NCI-H187 treated with DMSO at 0.1 percent for 48 hours (cell line): ENCODE data around the gene OR6N1.

Source experiments
- DNase-seq: peaks from one replicate; lab custom pipeline; 2025; lab: John Stamatoyannopoulos, UW

Gene OR6N1

GRCh38 chr1:158752155-158752712 is 19.8 kb downstream of the OR6N1 start:
- DNase-seq = no peak

GRCh38 chr1:158735848-158736247 is 36.1 kb downstream of the OR6N1 start:
- no peak for DNase-seq

- no peak for DNase-seq
Measured at GRCh38 chr1:158732524-158732923, 39.5 kb downstream of the OR6N1 start.

GRCh38 chr1:158731707-158732106 is 40.3 kb downstream of the OR6N1 start:
- no peak for DNase-seq

GRCh38 chr1:158730453-158730852 is 41.5 kb downstream of the OR6N1 start:
- DNase-seq = no peak

GRCh38 chr1:158728510-158729225 is 43.3 kb downstream of the OR6N1 start:
- no peak for DNase-seq

GRCh38 chr1:158724442-158724841 is 47.6 kb downstream of the OR6N1 start:
- no peak for DNase-seq

- no peak for DNase-seq
Measured at GRCh38 chr1:158720620-158721019, 51.4 kb downstream of the OR6N1 start, which contains the start of gene OR6K3. TSS of gene OR6K3 (minus strand) at chr1:158720720. CDS start at chr1:158718115, 2,605 bp downstream.

- DNase-seq = no peak
Measured at GRCh38 chr1:158719664-158720063, 52.3 kb downstream of the OR6N1 start.

GRCh38 chr1:158717344-158717743 is 54.7 kb downstream of the OR6N1 start:
- no peak for DNase-seq

GRCh38 chr1:158716335-158716734 is 55.7 kb downstream of the OR6N1 start:
- DNase-seq = no peak

GRCh38 chr1:158714754-158715153 is 57.2 kb downstream of the OR6N1 start:
- DNase-seq = no peak
